GM13977 (cell line): Measurements from ENCODE around the gene MPC1L.

Experiments used
- DNase-seq: peaks from one replicate; pipeline ENCODE4 v3.0.0; 2012; ENCODE audit warnings: low spot score
- CTCF ChIP-seq: IDR thresholded peaks from 2 replicates; pipeline ENCODE4 v1.5.1; 2012; ENCODE audit warnings: mild to moderate bottlenecking, control low read depth; ENCODE audit not compliant: insufficient read depth; ENCODE audit errors: extremely low read depth, missing control alignments
- in situ Hi-C: fragments of 300-500 bp; cut with MboI; formaldehyde crosslinking; loops from one replicate; pipeline ENCODE4 v1.12.0; 2022; ENCODE audit warnings: low sequenced_read_pairs, low pct_unique_long_range_greater_than_20kb, mixed read lengths, inconsistent platforms; ENCODE audit not compliant: unreplicated experiment

MPC1L gene

GRCh38 chrX:40612511-40612910, 10.7 kb upstream of the MPC1L start:
- TF ChIP-seq CTCF = no peak
- in situ Hi-C loops = no loop called here
- DNase-seq = no peak

GRCh38 chrX:40615976-40616375, 7.3 kb upstream of the MPC1L start:
- DNase-seq = no peak
- in situ Hi-C loops = no loop called here
- TF ChIP-seq CTCF = no peak

- in situ Hi-C loops = no loop called here
- TF ChIP-seq CTCF = no peak
- no peak for DNase-seq
Observed at GRCh38 chrX:40617566-40617965, 5.7 kb upstream of the MPC1L start.

- no peak for DNase-seq
- TF ChIP-seq CTCF = no peak
- in situ Hi-C loops = no loop called here
Observed at GRCh38 chrX:40622479-40623138, 619 bp upstream of the MPC1L start.

- TF ChIP-seq CTCF = no peak
- no peak for DNase-seq
- in situ Hi-C loops = no loop called here
Observed at GRCh38 chrX:40623665-40624064, 437 bp downstream of the MPC1L start.

GRCh38 chrX:40625294-40625693, 2.1 kb downstream of the MPC1L start:
- no peak for TF ChIP-seq CTCF
- in situ Hi-C loops = no loop called here
- DNase-seq = no peak
